Activated CD4-positive, alpha-beta T cell treated with anti-CD3 and anti-CD28 coated beads for 1 hour (primary cell): ENCODE measurements around the gene SH3PXD2A.

ENCODE experiments used
- DNase-seq: peaks from one replicate; pipeline ENCODE4 v3.0.0-alpha.2; 2020

SH3PXD2A gene

GRCh38 chr10:103552856-103553742 lies 302.3 kb downstream of the SH3PXD2A start:
- no peak for DNase-seq

DNA sequence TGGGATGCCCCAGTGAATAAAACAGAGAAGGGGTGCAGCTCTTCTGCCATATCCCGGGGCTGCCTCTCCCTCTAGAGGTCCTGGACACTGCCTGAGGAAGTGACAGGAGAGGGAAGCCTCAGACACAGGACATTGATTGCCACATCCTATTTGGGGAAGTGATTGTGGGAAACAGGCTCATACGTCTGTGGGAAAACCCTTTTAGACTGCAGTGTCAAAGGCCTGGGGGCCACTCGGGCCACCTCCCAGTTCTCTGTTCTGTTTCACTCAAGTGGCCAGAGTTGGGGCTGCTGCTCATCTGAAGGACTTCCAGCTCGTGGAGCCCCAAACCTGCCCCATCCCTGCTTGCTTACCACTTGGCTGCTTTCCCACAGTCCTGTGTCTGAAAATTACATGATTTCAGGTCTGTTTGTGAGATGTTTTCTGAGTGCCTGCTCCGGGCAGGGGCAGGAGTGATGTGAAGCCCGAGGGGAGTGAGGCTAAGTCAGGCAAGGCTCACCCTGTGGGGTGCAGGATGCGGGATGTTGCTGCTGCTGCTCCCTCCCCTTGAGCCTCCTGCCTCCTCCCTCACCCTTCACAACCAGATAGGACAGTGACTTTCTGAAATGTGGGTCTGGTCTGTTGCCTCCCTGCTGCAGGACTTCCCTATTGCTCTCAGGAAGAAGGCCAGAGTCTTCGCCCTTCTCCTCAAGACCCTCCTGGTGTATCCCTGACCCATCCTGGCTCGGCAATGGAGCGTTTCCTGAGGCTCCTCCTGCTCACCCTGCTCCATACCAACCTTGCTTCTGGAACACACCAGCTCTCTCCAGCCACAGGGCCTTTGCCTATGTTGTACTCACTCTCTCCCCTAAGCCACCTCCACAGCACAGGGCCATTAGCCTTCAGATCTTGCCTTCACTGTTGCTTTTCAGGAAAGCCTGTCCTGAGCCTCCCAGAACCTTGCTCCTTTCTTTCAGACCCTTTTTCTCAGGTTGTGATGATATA lies 303.5 kb downstream of the SH3PXD2A start:
- no peak for DNase-seq

DNA sequence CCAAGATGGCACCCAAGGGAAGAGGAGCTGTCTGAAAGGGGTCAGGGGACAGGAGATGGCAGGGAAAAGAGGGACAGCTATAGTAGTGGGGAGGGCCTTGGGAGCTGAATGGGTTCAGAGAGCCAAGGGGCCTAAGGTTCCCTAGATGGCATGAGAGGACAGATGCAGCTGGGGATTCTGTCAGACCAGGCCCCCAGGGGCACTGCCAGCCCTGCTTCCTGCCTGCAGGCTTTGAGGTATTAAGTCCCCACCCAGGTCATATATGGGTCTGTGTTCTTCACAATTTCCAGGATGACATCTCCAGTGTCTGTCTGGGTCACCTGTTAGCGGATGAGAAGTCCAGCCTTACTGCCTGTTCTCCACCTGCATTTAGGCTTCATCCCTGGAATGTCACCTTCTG lies 305.1 kb downstream of the SH3PXD2A start:
- no peak for DNase-seq

- DNase-seq, result no peak
Observed at GRCh38 chr10:103549349-103549685, 306.1 kb downstream of the SH3PXD2A start.

DNA sequence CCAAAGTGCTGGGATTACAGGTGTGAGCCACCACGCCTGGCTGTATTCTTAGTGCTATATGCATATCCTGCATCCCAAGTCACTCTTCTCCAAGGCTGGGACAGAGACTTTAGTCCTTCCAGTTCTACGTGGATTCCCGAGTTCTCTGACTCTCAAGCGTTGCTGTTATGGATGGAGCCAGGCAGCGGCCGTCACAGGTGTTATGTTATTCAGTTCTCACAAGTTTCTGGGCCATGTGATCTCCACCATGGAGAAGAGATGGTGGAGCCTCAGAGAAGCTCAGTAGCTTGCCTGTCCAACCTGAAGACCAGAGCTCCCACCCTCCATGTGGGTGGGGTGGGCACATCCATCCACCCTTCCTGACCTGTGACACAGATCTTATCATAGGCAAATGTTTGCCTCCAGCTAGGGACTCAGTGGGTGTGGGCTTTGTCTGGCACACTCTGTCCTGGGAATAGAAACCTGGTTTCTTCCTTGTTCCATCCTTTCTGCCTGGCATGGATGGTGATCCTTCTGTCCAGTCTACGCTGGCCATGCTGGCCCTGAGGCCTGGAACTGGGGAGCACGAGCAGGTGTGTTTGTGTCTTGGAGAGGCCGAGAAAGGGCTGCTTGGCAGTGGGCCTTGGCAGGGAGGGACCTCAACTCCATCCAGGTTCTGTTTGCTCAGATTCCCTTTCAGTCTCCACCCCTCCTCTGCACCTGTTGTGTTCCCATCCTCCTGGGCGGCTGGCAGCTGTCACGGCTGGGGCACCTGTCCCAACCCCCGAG lies 306.6 kb downstream of the SH3PXD2A start:
- no peak for DNase-seq

DNA sequence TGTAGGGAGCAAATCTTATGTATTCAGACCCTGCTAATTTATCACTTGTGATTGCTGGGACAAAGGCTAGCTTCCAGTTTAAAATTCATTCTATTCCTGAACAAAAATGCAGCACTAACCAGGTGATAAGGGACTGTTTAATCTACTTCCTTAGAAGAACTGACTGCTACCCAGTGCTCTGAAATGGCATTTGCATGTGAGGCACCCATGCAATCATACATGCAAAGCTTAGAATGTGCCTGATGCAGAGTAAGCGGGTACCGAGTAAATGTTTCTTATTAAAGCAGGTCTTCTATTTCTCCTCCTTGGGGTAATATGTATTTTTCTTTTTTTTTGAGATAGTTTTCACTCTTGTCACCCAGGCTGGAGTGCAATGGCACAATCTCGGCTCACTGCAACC lies 307.4 kb downstream of the SH3PXD2A start:
- no peak for DNase-seq

DNA sequence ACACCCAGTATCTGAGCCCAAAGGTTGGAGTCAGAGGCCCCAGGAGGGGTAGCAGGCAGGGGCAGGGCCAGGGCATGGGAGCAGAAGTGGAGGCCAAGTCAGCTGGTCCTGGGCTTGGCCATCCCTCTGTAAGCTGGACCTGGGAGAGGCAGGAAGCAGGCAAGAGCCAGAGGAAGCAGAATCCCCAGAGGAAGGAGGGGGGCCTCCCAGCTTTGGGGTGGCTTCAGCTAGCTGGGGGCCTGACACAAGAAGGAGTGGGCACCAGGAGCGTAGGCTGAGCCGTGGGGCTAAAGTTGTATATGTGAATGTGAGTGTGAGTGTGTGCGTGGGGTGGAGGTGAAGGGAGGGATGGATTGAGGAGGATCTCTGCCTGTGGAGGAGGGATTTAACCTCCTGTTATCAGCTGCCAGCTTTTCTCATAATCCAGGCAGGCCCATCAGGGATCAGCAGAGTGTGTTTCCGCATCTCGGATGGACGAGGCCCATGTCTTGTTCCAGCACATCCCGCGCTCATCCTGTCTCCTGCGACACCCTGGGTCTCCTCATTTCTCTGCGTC lies 307.9 kb downstream of the SH3PXD2A start:
- DNase-seq, result no peak

DNA sequence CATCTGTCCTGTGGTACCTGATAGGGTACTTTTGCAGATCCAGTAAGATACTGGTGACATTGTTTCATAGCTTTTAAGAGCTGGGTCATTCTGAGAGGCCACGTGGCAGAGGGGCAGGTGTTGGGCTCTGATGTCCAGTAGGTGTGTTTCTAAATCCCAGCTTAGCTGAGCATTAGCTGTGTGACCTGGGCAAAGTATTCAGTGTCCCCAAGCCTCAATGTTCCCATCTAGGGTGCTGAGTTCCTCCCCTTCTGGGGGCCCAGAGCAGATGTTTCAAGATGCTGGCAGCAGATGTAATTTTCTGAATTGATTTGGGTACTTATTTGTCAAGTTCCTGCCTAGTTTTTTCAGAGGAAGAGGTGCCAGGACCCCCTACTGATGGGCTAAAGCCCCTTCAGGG lies 309.0 kb downstream of the SH3PXD2A start:
- DNase-seq, result no peak

GRCh38 chr10:103545771-103546281 lies 309.6 kb downstream of the SH3PXD2A start:
- DNase-seq, result no peak

DNA sequence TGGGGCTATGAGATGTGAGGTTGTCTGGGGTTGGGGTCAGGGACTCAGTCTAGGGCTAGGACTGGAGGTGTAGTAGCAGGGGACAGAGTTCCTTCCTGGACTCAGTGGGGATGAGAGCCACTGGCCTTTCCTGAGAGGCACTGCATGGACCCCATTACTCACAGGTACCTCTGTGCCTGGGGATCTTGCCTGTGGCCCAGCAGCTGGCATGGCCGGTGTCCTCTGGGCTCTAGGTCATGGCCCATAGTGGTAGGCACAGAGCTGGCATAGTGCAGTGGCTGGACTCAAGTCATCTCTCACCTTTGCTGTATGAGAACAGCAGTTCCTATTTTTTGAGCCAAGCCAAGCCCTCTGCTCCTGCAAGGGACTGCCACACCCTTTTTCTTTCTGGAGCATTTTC lies 310.0 kb downstream of the SH3PXD2A start:
- DNase-seq, result no peak

GRCh38 chr10:103544657-103545310 lies 310.6 kb downstream of the SH3PXD2A start:
- no peak for DNase-seq
